ENCODE data around the gene MAFG. TPM values are rescaled to one million over a fixed set of nuclear protein-coding genes. Genes with fewer than 3 reads are reported as not detected.

MAFG gene
- total RNA-seq, 1 experiment from 2014 or later = 31.4 TPM

DNA sequence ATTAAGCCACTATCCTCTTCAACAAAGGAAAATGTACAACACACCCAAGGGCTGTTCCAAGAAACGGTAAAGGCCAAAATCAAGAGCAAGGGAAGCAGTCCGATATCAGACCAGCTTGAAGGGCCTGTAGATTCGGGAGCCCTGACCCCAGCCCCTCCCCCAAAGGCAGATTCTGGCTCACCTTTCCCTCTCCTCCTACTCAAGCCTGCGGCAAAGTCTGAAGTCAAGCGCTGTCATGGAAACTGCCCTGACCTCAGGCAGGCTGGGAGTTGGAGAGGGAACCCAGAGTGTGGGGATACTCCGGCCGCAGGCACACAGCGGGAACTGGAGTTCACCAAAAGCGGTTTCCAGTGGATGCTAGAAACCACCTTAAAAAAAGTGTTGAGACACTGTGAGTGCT is 37.9 kb downstream of the MAFG start:
- H3K79me2 ChIP-seq (ENCODE audit: insufficient read depth, low read length) = peaks cover 17% of the 10 kb centered on the region; the same call in 1 of the 2 replicates
- no peaks in the 10 kb centered on the region for H3K27me3 ChIP-seq (ENCODE audit: insufficient read depth, low read length)
- no peak for DNase-seq
- no peaks in the 10 kb centered on the region for H3K9me3 ChIP-seq (ENCODE audit: control insufficient read depth, low read depth, low read length)
- H4K5ac ChIP-seq (ENCODE audit: insufficient read length, low read depth, low read length) = no peak overlapping the region
- 0 out of 2 replicates have a peak, but pooled peaks cover 1% of the 10 kb centered on the region for H3K27me3 Mint-ChIP-seq (ENCODE audit: low read depth)
- peaks cover 45 to 69% (median 58%) of the 10 kb centered on the region in 3 experiments for H3K36me3 Mint-ChIP-seq (ENCODE audit: insufficient read depth in 1 of 3, low read depth in 3 of 3)
- peak overlapping the region in 1 of 3 experiments; percentile 95; a peak in 2 of 7 replicates for H3K27ac Mint-ChIP-seq
- no peak overlapping the region for H2BK12ac ChIP-seq (ENCODE audit: insufficient read length, low read depth, low read length)
- H4K8ac ChIP-seq (replicated peaks; ENCODE audit: insufficient read length, low read depth, low read length) = no peak overlapping the region
- H3K23ac ChIP-seq (ENCODE audit: insufficient read length, low read depth, low read length) = no peak overlapping the region
- no peak overlapping the region for H4K91ac ChIP-seq (ENCODE audit: insufficient read length, low read depth, low read length)
- H3K9me3 Mint-ChIP-seq = no peaks in the 10 kb centered on the region
- no peak overlapping the region for H3K27ac ChIP-seq (ENCODE audit: insufficient read length, low read depth, low read length)
- H4K20me1 ChIP-seq (ENCODE audit: control insufficient read depth, insufficient read depth, insufficient read length) = no peaks in the 10 kb centered on the region
- peaks cover 7% of the 10 kb centered on the region for H3K23me2 ChIP-seq (ENCODE audit: insufficient read length, low read depth, low read length, poor library complexity, severe bottlenecking)
- no peak overlapping the region for H3K9ac ChIP-seq (ENCODE audit: extremely low read depth, insufficient read length, low read length)
- no peaks in the 10 kb centered on the region for H3K4me1 ChIP-seq (ENCODE audit: insufficient read depth, low read length)
- H2BK5ac ChIP-seq (ENCODE audit: insufficient read length, low read length) = no peak overlapping the region
- TF ChIP-seq, protein P1, sequence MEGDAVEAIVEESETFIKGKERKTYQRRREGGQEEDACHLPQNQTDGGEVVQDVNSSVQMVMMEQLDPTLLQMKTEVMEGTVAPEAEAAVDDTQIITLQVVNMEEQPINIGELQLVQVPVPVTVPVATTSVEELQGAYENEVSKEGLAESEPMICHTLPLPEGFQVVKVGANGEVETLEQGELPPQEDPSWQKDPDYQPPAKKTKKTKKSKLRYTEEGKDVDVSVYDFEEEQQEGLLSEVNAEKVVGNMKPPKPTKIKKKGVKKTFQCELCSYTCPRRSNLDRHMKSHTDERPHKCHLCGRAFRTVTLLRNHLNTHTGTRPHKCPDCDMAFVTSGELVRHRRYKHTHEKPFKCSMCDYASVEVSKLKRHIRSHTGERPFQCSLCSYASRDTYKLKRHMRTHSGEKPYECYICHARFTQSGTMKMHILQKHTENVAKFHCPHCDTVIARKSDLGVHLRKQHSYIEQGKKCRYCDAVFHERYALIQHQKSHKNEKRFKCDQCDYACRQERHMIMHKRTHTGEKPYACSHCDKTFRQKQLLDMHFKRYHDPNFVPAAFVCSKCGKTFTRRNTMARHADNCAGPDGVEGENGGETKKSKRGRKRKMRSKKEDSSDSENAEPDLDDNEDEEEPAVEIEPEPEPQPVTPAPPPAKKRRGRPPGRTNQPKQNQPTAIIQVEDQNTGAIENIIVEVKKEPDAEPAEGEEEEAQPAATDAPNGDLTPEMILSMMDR (conservative IDR thresholded peaks at IDR 0.05) = no peak
- no peak overlapping the region for H2AFZ ChIP-seq (ENCODE audit: low read length)
- H3K18ac ChIP-seq (ENCODE audit: insufficient read length, low read depth, low read length) = no peak overlapping the region
- WGBS (ENCODE audit: extremely low coverage, insufficient read length, low lambda C conversion rate) = no CpG with 5 or more reads among the region's 9 CpGs
- no peak overlapping the region for H2BK120ac ChIP-seq (ENCODE audit: low read depth, low read length, poor library complexity, severe bottlenecking)
- H3K4me3 Mint-ChIP-seq = peak overlapping the region; percentile 89 to 92
- no peak overlapping the region for H3K4me2 ChIP-seq (ENCODE audit: insufficient read depth, insufficient read length, low read length)
- H2BK15ac ChIP-seq (ENCODE audit: low read depth, low read length) = no peak overlapping the region
- H3K56ac ChIP-seq (ENCODE audit: insufficient read length, low read depth, low read length) = peak overlapping the region; percentile 9
- H3T11ph ChIP-seq (ENCODE audit: low read length) = no peak overlapping the region
- H2BK20ac ChIP-seq (ENCODE audit: low read depth, low read length, poor library complexity, severe bottlenecking) = no peak overlapping the region
- H3K79me1 ChIP-seq (ENCODE audit: insufficient read depth, low read depth, low read length, poor library complexity, severe bottlenecking) = peaks cover 24% of the 10 kb centered on the region
- no peak overlapping the region for H2AK5ac ChIP-seq (ENCODE audit: insufficient read length, low read length)
- no peak overlapping the region for H3K14ac ChIP-seq (ENCODE audit: insufficient read depth, low read length)
- no peak overlapping the region for H3K4ac ChIP-seq (ENCODE audit: low read depth, low read length)
- peaks cover 3 to 16% of the 10 kb centered on the region in 2 experiments; a peak in 3 of 4 replicates for H3K4me1 Mint-ChIP-seq

All from H9 (cell line).